Peyer's patch (tissue), 4 donors: ENCODE data around the gene DMD.

Source experiments
- CTCF ChIP-seq, 6 experiments: fragments of 450-650 bp in 4 of 6; fragments of 200-600 bp in 2 of 6; sonication (generic) in 1 of 6; IDR thresholded peaks; one replicate each; pipeline ENCODE4 v1.5.1; 2017 to 2019; ENCODE audit warnings: antibody characterized with exemption in 6 of 6, mild to moderate bottlenecking in 3 of 6, moderate library complexity in 1 of 6
- POLR2A ChIP-seq, 2 donors: fragments of 450-650 bp; IDR thresholded peaks; one replicate each; pipeline ENCODE4 v1.5.1; 2017; ENCODE audit warnings: antibody characterized with exemption in 2 of 2, mild to moderate bottlenecking in 2 of 2, moderate library complexity in 2 of 2

- TF ChIP-seq CTCF (IDR thresholded peaks at IDR 0.05), result no peak
- TF ChIP-seq POLR2A (IDR thresholded peaks at IDR 0.05), result no peak
Observed at GRCh38 chrX:31166416-31166815, 2044.9 kb downstream of the DMD start.
